ENCODE measurements around the gene UGT1A8. TPM values are rescaled to one million over a fixed set of nuclear protein-coding genes. Genes with fewer than 3 reads are reported as not detected.

UGT1A8 gene
- total RNA-seq, 1 donor from 2014 or later, result not detected

GRCh38 chr2:233764264-233764663, 146.8 kb downstream of the UGT1A8 start:
- no peak for DNase-seq (ENCODE audit: low read depth, low spot score)

- no peak for DNase-seq (ENCODE audit: low read depth, low spot score)
Measured at GRCh38 chr2:233764761-233765160, 147.3 kb downstream of the UGT1A8 start.

- DNase-seq (ENCODE audit: low read depth, low spot score), result no peak
Measured at GRCh38 chr2:233766416-233766815, 149.0 kb downstream of the UGT1A8 start.

DNA sequence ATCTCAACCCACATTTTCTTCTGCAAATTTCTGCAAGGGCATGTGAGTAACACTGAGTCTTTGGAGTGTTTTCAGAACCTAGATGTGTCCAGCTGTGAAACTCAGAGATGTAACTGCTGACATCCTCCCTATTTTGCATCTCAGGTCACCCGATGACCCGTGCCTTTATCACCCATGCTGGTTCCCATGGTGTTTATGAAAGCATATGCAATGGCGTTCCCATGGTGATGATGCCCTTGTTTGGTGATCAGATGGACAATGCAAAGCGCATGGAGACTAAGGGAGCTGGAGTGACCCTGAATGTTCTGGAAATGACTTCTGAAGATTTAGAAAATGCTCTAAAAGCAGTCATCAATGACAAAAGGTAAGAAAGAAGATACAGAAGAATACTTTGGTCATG, 150.6 kb downstream of the UGT1A8 start:
- no peak for DNase-seq (ENCODE audit: low read depth, low spot score)

GRCh38 chr2:233769260-233769659, 151.8 kb downstream of the UGT1A8 start:
- DNase-seq (ENCODE audit: low read depth, low spot score), result no peak

GRCh38 chr2:233772153-233772552, 154.7 kb downstream of the UGT1A8 start:
- DNase-seq (ENCODE audit: low read depth, low spot score), result no peak

GRCh38 chr2:233772583-233772982, 155.2 kb downstream of the UGT1A8 start:
- DNase-seq (ENCODE audit: low read depth, low spot score), result no peak

DNA sequence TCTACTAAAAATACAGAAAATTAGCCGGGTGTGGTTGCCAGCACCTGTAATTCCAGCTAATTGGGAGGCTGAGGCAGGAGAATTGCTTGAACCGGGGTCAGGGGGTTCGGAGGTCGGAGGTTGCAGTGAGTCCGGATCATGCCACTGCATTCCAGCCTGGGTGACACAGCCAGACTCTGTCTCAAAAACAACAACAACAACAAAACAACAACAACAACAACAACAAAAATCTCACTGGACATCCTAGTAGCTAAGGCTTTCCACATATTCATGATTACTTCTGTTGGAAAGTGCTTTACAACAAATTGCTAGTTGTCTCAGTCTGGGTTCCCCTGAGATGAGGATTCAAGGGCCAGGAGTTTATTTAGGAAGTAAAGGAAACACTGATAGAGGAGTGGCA, 156.4 kb downstream of the UGT1A8 start:
- DNase-seq (ENCODE audit: low read depth, low spot score), result no peak

DNA sequence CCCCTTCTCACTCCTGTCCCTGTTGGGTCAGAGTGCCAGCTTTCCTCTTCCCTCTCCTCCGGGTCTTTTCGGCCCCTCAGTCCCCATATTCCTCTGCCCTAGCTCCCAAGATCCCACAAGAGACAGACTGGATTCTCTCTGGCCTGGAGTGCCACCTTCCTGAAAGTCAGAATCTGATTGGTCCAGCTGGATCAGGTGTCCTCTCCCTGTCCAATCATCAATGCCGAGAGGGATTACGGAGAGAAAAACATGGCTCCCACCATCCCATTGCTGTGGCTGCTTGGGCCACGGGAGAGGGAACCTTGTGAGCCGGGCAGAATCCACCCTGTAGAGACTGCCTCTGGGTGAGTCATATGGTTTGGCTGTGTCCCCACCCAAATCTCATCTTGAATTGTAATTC, 158.0 kb downstream of the UGT1A8 start:
- DNase-seq (ENCODE audit: low read depth, low spot score), result no peak

- no peak for DNase-seq (ENCODE audit: low read depth, low spot score)
Measured at GRCh38 chr2:233778030-233778429, 160.6 kb downstream of the UGT1A8 start, which contains the start of gene MROH2A. TSS of gene MROH2A (plus strand) at chr2:233778330. CDS start at chr2:233779359, 1,029 bp downstream.

GRCh38 chr2:233779722-233780121, 162.3 kb downstream of the UGT1A8 start:
- DNase-seq (ENCODE audit: low read depth, low spot score), result no peak

GRCh38 chr2:233780771-233781170, 163.3 kb downstream of the UGT1A8 start:
- no peak for DNase-seq (ENCODE audit: low read depth, low spot score)

GRCh38 chr2:233789554-233789953, 172.1 kb downstream of the UGT1A8 start:
- no peak for DNase-seq (ENCODE audit: low read depth, low spot score)

- DNase-seq (ENCODE audit: low read depth, low spot score), result no peak
Measured at GRCh38 chr2:233791151-233791882, 173.9 kb downstream of the UGT1A8 start.

- no peak for DNase-seq (ENCODE audit: low read depth, low spot score)
Measured at GRCh38 chr2:233791883-233792329, 174.5 kb downstream of the UGT1A8 start.

DNA sequence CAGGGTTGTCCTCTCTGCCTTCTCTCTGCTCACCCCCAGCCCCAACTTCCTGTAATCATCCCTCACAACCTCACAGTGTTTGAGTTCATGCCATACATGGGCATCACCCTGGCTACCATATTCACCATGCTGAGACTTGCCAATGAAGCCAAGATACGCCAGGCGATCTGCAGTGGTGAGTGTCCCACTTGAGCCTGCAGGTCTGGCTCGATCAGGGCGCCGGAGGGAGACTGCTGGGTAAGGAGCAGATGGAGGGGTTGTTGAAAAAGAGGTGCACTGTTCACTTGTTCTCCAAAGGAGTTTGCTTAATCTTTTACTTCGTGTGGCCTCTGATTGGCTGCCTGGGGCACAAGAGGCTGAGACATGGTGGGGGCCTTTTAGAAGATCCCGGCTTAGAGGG, 175.3 kb downstream of the UGT1A8 start:
- DNase-seq (ENCODE audit: low read depth, low spot score), result no peak

DNA sequence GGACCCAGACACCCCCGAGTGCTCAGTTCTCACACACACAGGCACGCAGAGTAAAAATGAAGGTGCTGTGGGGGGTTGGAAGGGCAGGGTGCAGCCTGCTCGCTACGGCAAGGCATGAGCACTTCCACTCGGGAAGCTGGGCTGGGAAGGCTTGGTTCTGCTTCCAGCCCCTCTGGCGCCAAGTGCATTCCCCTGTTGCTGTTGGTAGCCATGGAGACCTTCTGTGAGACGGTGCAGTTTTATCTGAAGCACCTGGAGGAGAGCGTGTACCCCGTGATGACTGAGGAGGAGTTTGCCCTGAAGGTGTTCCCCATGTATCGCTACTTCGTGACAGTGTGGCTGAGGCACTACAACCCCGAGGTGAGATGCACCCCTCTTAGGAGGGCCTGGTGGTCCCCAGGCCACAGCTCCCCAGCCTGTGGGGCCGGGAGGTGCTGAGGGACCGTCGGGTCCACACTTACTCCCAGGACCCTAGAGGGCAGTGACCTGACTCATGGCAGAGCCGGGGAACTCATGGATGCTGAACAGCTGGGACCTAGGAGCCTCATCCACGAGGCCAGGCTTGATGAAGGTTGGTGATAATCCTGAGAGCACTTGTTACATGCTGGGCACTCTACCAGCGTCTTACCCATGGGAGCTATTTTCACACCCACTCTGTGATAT, 176.2 kb downstream of the UGT1A8 start:
- no peak for DNase-seq (ENCODE audit: low read depth, low spot score)

GRCh38 chr2:233794128-233794658, 176.8 kb downstream of the UGT1A8 start:
- no peak for DNase-seq (ENCODE audit: low read depth, low spot score)

DNA sequence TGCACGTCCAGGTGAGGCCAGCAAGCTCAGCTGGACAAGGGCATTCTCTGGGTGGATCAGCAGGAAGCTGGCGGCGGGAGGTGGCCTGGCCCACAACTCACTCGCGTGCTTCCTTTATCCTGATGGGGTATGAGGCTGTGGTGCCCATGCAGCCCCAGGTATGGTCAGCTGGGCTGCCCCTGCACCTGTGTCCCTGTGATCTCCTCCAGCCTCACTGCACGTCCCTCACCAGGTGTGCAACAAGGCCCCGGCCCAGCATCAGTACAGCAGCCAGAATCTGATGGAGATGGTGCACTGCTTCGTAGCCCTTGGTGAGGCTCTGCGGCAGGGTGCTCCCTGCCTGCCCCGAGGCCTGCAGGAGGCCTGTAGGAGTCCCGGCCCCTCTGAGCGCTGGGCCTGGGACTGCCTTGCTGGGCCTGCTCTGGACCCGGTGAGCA, 178.3 kb downstream of the UGT1A8 start:
- DNase-seq (ENCODE audit: low read depth, low spot score), result no peak

DNA sequence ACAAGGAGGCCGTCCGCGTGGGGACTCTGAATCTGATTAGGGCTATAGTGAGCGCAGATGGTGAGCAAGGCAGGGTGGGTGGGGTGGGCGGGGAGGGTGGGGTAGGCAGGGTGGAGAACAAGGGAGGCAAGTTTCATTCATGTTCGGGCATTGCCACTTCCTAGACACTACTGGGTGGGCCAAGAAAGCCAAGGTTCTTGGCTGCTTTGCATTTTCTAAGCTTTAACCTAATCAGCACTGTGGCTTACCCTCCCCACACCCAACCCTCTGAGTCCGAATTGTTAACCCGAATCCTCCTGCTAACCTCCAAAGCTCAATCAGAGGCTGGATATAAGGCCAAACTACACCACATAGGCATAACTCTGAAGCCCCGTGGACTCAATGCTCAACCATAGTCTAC, 178.8 kb downstream of the UGT1A8 start:
- no peak for DNase-seq (ENCODE audit: low read depth, low spot score)

- no peak for DNase-seq (ENCODE audit: low read depth, low spot score)
Measured at GRCh38 chr2:233798335-233799086, 181.1 kb downstream of the UGT1A8 start.

Data from pulmonary artery endothelial cell (primary cell).